ENCODE data around the gene KLRD1.
"Not testable (repeated sequence)": the region's sequence is repeated elsewhere in the genome, so short reads cannot be mapped to it uniquely, and the experiment has no call there.

Gene KLRD1

DNA sequence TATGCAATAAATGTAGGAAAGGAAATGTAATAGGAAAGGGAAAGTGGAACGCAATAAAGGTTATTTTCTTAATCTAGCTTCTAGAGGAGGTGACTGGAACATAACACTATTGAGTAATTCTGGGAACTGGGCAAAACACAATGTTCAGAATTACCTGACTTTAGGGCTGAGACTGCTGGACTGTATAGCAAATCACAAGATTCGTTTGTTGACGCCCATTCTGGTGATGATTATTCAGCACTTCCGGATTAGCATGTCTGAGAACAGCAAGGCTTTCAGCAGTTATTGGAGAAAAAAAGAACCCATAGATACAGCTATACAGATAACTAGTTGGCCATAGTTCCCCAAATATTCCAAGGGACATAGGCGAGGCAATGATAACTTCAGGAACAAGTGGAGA is 2.3 kb upstream of the KLRD1 start:
- no peaks in the 10 kb centered on the region for H3K9me3 ChIP-seq (ENCODE audit: control insufficient read depth, insufficient read depth, low read length)
- no peak overlapping the region for H3K9ac ChIP-seq (ENCODE audit: low read depth, low read length)
- H3K4me1 ChIP-seq (ENCODE audit: insufficient read depth, low read length): no peaks in the 10 kb centered on the region
- no peaks in the 10 kb centered on the region for H3K36me3 ChIP-seq (ENCODE audit: insufficient read depth, low read length)

DNA sequence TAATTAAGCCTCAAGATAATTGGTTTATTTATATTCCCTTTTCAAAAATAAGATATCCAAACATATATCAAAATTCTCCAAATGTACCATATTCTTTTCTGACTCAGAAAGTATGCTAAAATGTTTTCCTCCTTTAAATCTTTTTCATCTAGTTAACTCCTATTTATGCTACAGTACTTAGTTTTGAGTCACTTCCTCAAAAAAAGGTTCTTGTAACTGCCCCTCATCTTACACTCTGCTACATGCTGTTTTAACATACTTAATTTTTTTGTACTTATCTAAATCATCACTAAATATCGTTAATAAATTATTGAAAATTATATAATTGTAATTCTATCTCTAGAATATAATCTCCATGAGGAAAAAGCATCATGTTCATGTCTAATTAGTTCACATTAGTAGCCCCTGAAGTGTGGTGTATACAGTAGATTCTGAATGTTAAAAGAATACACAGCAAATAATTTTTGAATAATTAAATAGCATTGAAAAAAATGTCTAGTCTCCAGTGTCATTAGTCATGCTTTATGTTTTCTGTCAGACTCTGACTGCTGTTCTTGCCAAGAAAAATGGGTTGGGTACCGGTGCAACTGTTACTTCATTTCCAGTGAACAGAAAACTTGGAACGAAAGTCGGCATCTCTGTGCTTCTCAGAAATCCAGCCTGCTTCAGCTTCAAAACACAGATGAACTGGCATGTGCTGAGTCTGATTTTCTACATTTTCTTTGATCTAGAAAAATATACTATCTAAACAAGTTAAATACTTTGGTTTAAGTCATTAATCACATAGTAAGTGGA is 3.5 kb downstream of the KLRD1 start:
- no peaks in the 10 kb centered on the region for H3K4me1 ChIP-seq (ENCODE audit: insufficient read depth, low read length)
- no peaks in the 10 kb centered on the region for H3K36me3 ChIP-seq (ENCODE audit: insufficient read depth, low read length)
- no peak overlapping the region for H3K9ac ChIP-seq (ENCODE audit: low read depth, low read length)
- no peaks in the 10 kb centered on the region for H3K9me3 ChIP-seq (ENCODE audit: control insufficient read depth, insufficient read depth, low read length)

DNA sequence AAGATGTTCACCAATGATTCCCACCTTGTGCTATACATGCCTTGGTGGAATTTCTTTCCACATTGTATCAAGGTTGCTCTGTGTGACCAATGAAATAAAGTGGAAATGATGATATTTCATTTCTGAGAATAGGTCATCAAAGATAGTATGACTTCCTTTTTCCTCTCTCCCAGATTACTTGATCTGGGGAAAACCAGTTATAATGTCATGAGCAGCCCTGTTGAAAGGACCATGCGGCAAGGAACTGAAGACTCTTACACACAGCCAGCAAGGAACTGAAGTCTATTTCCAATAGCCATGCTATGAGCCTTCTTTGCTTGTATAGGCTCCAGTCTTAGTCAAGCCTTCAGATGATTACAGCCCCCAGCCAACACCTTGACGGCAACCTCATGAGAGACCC is 11.7 kb downstream of the KLRD1 start:
- Histone ChIP-seq H3K4me1 (ENCODE audit: insufficient read depth, low read length) (no peaks in the 10 kb centered on the region), H3K9ac (ENCODE audit: low read depth, low read length) (no peak overlapping the region), H3K36me3 (ENCODE audit: insufficient read depth, low read length) (no peaks in the 10 kb centered on the region), H3K9me3 (ENCODE audit: control insufficient read depth, insufficient read depth, low read length) (no peaks in the 10 kb centered on the region)

DNA sequence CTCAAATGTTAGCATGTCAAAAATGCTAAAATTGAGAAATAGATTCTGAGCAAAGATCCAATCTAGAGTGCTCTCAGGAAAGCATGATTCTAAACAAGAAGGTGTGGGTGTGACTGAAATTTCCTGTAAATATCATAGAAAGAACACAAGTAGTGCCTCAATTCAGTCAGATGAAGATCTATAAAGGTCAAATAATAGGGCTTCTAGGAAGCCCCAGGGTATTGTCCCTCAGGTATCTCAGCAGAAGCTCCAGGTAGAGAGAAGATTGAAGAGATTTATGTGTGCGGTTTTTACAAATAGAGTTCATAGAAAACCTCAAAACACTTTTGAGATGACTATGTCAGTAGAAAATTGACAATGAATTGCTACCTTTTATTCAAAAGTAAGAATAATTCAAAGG is 13.0 kb downstream of the KLRD1 start:
- H3K9me3 ChIP-seq (ENCODE audit: control insufficient read depth, insufficient read depth, low read length): 0 out of 2 replicates have a peak, but pooled peaks cover 2% of the 10 kb centered on the region
- H3K9ac ChIP-seq (ENCODE audit: low read depth, low read length): no peak overlapping the region
- H3K4me1 ChIP-seq (ENCODE audit: insufficient read depth, low read length): no peaks in the 10 kb centered on the region
- no peaks in the 10 kb centered on the region for H3K36me3 ChIP-seq (ENCODE audit: insufficient read depth, low read length)

DNA sequence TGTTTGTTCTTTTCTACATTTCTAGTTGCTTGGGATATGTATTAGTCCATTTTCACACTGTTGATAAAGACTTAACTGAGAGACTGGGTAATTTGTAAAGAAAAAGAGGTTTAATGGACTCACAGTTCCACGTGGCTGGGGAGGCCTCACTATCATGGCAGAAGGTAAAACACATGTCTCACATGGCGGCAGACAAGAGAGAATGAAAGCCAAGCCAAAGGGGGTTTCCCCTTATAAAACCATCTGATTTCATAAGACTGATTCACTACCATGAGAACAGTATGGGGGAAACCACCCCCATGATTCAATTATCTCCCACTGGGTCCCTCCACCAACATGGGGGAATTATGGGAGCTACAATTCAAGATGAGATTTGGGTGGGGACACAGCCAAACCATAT is 21.0 kb downstream of the KLRD1 start:
- H3K9me3 ChIP-seq (ENCODE audit: control insufficient read depth, insufficient read depth, low read length); H3K36me3 ChIP-seq (ENCODE audit: insufficient read depth, low read length); H3K4me1 ChIP-seq (ENCODE audit: insufficient read depth, low read length); H3K9ac ChIP-seq (ENCODE audit: low read depth, low read length): not testable (repeated sequence)

DNA sequence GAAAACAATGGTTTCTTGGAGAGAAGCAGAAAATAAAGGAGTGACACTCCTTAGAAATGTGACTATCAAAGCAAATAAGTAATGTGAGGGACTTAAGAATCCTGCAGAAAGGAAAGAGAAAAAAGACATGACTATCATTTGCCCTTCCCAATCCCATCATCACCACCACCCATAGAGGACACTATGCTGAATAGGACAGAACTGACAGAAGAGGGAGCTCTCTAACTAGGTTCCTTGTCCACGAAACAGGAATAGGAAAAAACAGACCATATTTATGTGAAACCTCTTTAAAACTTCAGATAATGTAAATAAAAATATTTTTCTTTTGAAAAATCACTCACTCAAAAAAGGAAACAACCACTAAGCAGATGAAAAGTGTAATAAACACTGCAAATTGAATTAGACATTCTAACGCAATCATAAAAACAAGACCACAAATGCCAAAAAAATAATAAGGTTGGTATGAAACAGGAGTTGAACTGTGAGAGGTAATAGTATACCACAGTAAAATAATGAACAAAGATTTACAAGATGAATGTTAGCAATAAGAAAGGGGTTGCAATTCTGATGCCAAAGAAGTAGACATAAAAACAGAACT is 24.1 kb downstream of the KLRD1 start:
- Histone ChIP-seq H3K36me3 (ENCODE audit: insufficient read depth, low read length) (no peaks in the 10 kb centered on the region), H3K4me1 (ENCODE audit: insufficient read depth, low read length) (no peaks in the 10 kb centered on the region), H3K9me3 (ENCODE audit: control insufficient read depth, insufficient read depth, low read length) (no peaks in the 10 kb centered on the region; the same call in 1 of the 2 replicates), H3K9ac (ENCODE audit: low read depth, low read length) (no peak overlapping the region)

DNA sequence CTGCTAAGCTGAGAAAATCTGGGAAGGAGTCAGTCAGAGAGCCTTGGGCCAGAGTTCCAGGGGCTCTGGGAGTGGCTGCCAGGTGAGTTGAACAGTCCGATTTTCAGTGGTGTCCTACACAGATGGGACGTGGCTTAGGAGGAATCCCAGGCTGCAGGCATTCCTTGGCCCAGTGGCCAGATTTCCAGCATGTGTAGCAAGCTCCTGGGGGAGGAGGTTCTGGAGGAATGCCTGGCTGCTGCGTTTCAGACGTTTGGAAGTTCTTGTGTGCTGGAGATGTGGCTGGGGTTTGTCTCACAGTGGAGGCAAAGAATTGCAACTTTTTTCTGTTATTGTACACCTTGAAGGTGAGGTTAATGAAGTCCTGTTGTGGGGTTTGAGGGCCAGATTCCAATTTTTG is 28.5 kb downstream of the KLRD1 start:
- peaks cover 17% of the 10 kb centered on the region; the same call in 1 of the 2 replicates for H3K4me1 ChIP-seq (ENCODE audit: insufficient read depth, low read length)
- H3K9ac ChIP-seq (ENCODE audit: low read depth, low read length); H3K36me3 ChIP-seq (ENCODE audit: insufficient read depth, low read length); H3K9me3 ChIP-seq (ENCODE audit: control insufficient read depth, insufficient read depth, low read length): not testable (repeated sequence)

DNA sequence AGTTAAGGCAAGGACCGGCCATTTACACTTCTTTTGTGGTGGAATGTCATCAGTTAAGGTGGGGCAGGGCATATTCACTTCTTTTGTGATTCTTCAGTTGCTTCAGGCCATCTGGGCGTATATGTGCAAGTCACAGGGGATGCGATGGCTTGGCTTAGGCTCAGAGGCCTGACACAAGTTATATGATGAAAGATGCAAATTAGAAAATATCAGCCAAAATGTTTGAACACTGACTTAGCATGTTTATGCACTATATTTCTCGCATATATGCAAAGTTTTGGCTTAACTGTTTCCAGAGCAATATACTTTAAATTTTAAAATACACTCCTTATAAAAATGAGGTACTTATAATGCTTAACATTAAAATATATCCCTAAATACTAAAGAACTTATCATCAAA is 30.8 kb downstream of the KLRD1 start:
- peaks cover 15% of the 10 kb centered on the region; the same call in 1 of the 2 replicates for H3K9me3 ChIP-seq (ENCODE audit: control insufficient read depth, insufficient read depth, low read length)
- H3K36me3 ChIP-seq (ENCODE audit: insufficient read depth, low read length); H3K9ac ChIP-seq (ENCODE audit: low read depth, low read length): not testable (repeated sequence)
- H3K4me1 ChIP-seq (ENCODE audit: insufficient read depth, low read length): peaks cover 17% of the 10 kb centered on the region; the same call in 1 of the 2 replicates

DNA sequence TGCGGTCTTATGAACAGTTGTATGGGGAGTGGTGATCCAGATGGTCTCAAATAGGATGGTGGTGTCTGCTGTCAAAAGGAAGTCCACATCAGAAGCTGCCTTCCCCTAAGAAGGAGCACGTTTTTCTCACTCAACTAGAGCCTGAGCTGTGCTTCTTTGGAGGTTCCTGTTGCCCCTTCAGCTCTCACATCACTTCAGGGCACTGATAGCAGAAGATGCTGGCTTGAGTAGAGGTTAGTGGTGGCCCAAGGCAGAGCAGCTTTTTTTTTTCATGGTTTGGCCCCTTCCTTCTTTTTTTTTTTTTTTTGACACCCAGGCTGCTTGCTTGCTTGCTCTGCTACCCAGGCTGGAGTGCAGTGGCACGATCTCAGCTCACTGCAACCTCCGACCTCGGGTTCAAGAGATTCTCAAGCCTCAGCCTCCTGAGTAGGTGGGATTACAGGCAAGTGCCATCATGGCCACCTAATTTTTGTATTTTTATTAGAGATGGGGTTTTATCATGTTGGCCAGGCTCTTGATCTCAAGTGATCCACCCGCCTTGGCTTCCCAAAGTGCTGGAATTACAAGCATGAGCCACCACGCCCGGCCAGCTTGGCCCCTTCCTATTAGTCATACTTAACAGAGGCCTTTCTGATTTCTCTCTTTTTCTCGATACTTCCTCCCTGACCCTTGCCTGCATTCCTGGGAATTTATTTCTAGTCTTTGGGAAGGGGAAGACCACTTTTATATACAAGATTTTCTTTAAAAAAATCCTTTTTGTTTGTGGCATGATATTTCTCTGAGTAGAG is 31.6 kb downstream of the KLRD1 start:
- H3K9me3 ChIP-seq (ENCODE audit: control insufficient read depth, insufficient read depth, low read length): peaks cover 15% of the 10 kb centered on the region; the same call in 1 of the 2 replicates
- H3K9ac ChIP-seq (ENCODE audit: low read depth, low read length): no peak overlapping the region
- H3K36me3 ChIP-seq (ENCODE audit: insufficient read depth, low read length): no peaks in the 10 kb centered on the region
- H3K4me1 ChIP-seq (ENCODE audit: insufficient read depth, low read length): peaks cover 17% of the 10 kb centered on the region; the same call in 1 of the 2 replicates

DNA sequence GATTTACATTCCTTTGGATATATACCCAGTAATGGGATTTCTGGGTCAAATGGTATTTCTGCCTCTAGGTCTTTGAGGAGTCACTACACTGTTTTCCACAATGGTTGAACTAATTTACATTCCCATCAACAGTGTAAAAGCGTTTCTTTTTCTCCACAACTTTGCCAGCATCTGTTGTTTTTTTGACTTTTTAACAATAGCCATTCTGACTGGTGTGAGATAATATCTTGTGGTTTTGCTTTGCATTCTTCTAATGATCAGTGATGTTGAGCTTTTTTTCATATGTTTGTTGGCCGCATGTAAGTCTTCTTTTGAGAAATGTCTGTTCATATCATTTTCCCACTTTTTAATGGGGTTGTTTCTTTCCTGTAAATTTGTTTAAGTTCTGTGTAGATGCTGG is 33.3 kb downstream of the KLRD1 start:
- H3K36me3 ChIP-seq (ENCODE audit: insufficient read depth, low read length); H3K9ac ChIP-seq (ENCODE audit: low read depth, low read length): not testable (repeated sequence)
- H3K9me3 ChIP-seq (ENCODE audit: control insufficient read depth, insufficient read depth, low read length): peaks cover 15% of the 10 kb centered on the region; the same call in 1 of the 2 replicates
- peaks cover 17% of the 10 kb centered on the region; the same call in 1 of the 2 replicates for H3K4me1 ChIP-seq (ENCODE audit: insufficient read depth, low read length)

DNA sequence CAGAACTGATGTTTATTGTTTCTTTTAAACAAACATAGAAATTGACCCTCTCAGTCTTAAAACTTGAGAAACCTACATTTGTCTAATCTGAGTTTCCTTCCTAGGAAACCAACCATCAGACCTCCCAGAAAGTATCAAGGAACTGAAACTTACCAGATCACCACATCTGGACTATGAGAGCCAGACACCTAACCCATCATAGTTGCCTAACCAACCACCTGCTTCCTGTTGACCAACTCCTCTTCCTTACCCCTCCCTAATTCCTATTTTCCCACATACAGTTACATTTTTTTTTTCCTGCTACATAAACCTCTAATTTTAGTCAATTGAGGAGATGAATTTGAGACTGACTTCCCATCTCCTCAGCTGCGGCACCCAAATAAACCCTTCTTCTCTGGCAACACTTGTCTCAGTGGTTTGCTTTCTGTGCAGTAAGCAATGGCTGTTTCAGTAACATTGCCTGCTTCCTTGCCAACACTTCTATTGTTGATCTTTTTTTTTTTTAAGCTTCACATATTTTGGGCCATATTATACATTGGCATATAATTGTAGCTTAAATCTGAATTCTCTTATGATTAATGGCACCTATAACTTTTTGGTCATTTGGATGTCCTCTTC is 34.3 kb downstream of the KLRD1 start:
- Histone ChIP-seq H3K36me3 (ENCODE audit: insufficient read depth, low read length) (no peaks in the 10 kb centered on the region), H3K9ac (ENCODE audit: low read depth, low read length) (no peak overlapping the region), H3K9me3 (ENCODE audit: control insufficient read depth, insufficient read depth, low read length) (peaks cover 15% of the 10 kb centered on the region; the same call in 1 of the 2 replicates), H3K4me1 (ENCODE audit: insufficient read depth, low read length) (peaks cover 17% of the 10 kb centered on the region; the same call in 1 of the 2 replicates)

DNA sequence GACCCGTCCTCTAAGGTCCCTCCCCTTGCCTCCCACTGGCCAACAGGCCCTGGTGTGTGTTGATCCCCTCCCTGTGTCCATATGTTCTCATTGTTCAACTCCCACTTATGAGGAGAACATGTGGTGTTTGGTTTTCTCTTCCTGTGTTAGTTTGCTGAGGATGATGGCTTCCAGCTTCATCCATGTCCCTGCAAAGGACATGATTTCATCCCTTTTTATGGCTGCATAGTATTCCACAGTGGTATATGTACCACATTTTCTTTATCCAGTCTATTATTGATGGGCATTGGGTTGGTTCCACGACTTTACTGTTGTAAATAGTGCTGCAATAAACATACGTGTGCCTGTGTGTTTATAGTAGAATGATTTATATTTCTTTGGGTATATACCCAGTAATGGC is 43.8 kb downstream of the KLRD1 start:
- H3K36me3 ChIP-seq (ENCODE audit: insufficient read depth, low read length); H3K4me1 ChIP-seq (ENCODE audit: insufficient read depth, low read length); H3K9ac ChIP-seq (ENCODE audit: low read depth, low read length); H3K9me3 ChIP-seq (ENCODE audit: control insufficient read depth, insufficient read depth, low read length): not testable (repeated sequence)

DNA sequence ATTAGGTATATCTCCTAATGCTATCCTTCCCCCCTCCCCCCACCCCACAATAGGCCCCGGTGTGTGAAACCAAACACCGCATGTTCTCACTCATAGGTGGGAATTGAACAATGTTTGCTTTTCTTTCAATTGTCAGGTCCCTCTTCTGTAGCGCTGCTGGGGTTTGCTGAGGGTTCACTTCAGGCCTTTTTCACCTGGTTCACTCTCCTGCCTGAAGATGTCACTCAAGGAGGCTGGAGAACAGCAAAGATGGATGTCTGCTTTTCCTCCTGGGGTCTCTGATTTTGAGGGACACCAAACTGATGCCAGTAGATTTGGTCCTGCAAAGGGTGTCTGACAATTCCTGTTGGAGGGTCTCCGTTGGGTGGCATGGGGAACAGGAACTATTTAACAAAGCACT is 46.4 kb downstream of the KLRD1 start:
- H3K9ac ChIP-seq (ENCODE audit: low read depth, low read length): no peak overlapping the region
- peaks cover 16% of the 10 kb centered on the region for H3K9me3 ChIP-seq (ENCODE audit: control insufficient read depth, insufficient read depth, low read length)
- H3K4me1 ChIP-seq (ENCODE audit: insufficient read depth, low read length): peaks cover 5% of the 10 kb centered on the region; the same call in 1 of the 2 replicates
- H3K36me3 ChIP-seq (ENCODE audit: insufficient read depth, low read length): no peaks in the 10 kb centered on the region

DNA sequence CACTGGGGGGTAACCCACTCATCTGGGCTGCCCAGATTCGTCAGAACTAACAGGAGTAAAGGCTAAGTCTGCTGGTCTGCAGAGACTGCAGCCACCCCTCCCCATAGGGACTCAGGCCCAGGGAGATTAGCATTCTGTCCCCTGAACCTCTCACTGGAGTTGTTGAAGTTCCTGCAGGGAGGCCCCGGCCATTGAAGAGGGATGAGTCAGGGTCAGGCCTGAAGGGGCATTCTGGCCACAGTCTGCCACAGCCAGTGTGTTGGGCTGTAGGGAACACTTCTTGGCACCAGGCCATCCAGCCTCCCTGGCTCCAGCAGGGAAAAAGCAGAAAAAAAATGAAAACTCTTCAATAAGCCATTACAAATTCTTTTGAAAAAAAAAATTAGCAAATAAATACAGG is 46.8 kb downstream of the KLRD1 start:
- Histone ChIP-seq H3K9ac (ENCODE audit: low read depth, low read length) (no peak overlapping the region), H3K36me3 (ENCODE audit: insufficient read depth, low read length) (no peaks in the 10 kb centered on the region), H3K9me3 (ENCODE audit: control insufficient read depth, insufficient read depth, low read length) (peaks cover 19% of the 10 kb centered on the region), H3K4me1 (ENCODE audit: insufficient read depth, low read length) (peaks cover 5% of the 10 kb centered on the region; the same call in 1 of the 2 replicates)

Measured in ES-I3 (cell line).